SU-DHL-6 (cell line): ENCODE measurements around the gene SEMA3G.

Source experiments
- EZH2phosphoT487 ChIP-seq: fragments of 200-600 bp; sonication (generic), shearing (Covaris generic); conservative IDR thresholded peaks from 2 replicates; pipeline ENCODE4 v1.6.1; 2018; ENCODE audit warnings: mild to moderate bottlenecking, antibody characterized with exemption, low read length, moderate library complexity, mixed read lengths
- TF ChIP-seq, protein P1 (sequence below): fragments of 200-600 bp; sonication (generic); IDR thresholded peaks from one replicate; pipeline ENCODE4 v1.5.1; 2017; ENCODE audit warnings: antibody characterized with exemption, mild to moderate bottlenecking, low read length, moderate library complexity; ENCODE audit not compliant: insufficient read depth, poor library complexity, severe bottlenecking

- TF ChIP-seq, protein P1, sequence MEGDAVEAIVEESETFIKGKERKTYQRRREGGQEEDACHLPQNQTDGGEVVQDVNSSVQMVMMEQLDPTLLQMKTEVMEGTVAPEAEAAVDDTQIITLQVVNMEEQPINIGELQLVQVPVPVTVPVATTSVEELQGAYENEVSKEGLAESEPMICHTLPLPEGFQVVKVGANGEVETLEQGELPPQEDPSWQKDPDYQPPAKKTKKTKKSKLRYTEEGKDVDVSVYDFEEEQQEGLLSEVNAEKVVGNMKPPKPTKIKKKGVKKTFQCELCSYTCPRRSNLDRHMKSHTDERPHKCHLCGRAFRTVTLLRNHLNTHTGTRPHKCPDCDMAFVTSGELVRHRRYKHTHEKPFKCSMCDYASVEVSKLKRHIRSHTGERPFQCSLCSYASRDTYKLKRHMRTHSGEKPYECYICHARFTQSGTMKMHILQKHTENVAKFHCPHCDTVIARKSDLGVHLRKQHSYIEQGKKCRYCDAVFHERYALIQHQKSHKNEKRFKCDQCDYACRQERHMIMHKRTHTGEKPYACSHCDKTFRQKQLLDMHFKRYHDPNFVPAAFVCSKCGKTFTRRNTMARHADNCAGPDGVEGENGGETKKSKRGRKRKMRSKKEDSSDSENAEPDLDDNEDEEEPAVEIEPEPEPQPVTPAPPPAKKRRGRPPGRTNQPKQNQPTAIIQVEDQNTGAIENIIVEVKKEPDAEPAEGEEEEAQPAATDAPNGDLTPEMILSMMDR = no peak
- TF ChIP-seq EZH2phosphoT487 = no peak
Measured at GRCh38 chr3:52490939-52491526, 46.1 kb upstream of the SEMA3G start.
